Mesothelial cell of epicardium (in vitro differentiated cells): ENCODE results near the gene MRGPRF. TPM values are rescaled to one million over a fixed set of nuclear protein-coding genes. Genes with fewer than 3 reads are reported as not detected.
A peak's percentile ranks its signal among the peaks of the same experiment; 100 is the strongest.

Experiments used
- DNase-seq, 2 experiments: peaks; one replicate each; pipeline ENCODE4 v3.0.0; 2021; ENCODE audit warnings: low spot score in 2 of 2; ENCODE audit not compliant: unreplicated experiment in 2 of 2
- H3K27ac Mint-ChIP-seq: 2 replicates; pipeline ENCODE4 v1.8.0; 2021; ENCODE audit warnings: mixed read lengths
- H3K27me3 Mint-ChIP-seq: 2 replicates; pipeline ENCODE4 v1.8.0; 2021; ENCODE audit warnings: low read depth, mixed read lengths
- H3K36me3 Mint-ChIP-seq: 2 replicates; pipeline ENCODE4 v1.8.0; 2021; ENCODE audit warnings: mixed read lengths
- H3K4me1 Mint-ChIP-seq: 2 replicates; pipeline ENCODE4 v1.8.0; 2021; ENCODE audit warnings: mixed read lengths
- H3K4me3 Mint-ChIP-seq: 2 replicates; pipeline ENCODE4 v1.8.0; 2021; ENCODE audit warnings: mild to moderate bottlenecking, moderate library complexity, mixed read lengths
- H3K9me3 Mint-ChIP-seq: 2 replicates; pipeline ENCODE4 v1.8.0; 2021; ENCODE audit warnings: mixed read lengths
- total RNA-seq: library from RNA; stranded (reverse); gene quantifications from 3 replicates; pipeline ENCODE4 v1.2.1, GENCODE V29; 2021
- TF ChIP-seq, protein P1 (sequence below): fragments of 200-600 bp; sonication (generic); IDR thresholded peaks from one replicate; pipeline ENCODE4 v1.5.0; 2021; ENCODE audit warnings: antibody characterized with exemption; ENCODE audit not compliant: unreplicated experiment

The MRGPRF gene
- total RNA-seq, 1 donor from 2014 or later: 3.4 TPM

DNA sequence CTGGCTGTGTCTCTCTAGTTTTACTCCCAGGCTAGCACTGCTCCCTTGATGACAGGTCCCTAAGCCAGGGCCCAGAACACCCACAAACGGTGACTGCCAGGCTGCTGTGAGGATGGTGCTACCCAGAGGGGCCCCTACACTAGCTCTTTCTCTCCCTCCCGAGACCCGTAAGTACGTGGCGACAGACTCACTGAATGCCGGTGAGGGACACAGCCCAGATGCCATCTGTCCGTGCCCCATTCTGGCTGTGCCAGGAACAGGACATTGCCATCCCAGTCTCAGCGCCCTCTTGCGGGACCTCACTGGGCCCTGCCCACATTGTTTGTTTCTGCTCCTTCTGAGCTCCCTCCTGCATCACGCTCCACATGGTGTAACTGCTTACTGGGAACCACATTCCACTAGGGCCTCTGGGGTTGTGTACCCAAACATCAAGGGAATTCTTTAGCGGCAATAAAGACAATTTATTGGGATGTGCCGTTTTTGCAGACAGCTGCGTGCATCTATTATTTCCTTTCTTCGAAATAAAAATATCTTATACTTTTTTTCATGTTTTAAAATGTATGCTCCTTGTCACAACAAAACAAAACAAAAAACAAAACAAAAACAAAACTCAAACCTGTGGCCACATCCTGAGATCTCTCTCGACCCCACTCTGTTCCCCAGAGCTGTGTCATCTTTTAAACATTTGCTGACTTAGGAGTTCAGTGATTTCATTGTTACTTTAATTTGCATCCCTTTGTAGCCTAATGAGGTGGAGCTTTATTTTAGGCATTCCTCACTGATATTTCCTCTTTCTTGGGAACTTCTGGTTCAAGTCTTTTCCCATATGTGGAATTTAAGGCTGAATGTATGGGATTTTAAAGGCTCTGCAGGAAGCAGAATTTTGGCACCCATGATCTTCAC lies 31.3 kb upstream of the MRGPRF start:
- TF ChIP-seq, protein P1, sequence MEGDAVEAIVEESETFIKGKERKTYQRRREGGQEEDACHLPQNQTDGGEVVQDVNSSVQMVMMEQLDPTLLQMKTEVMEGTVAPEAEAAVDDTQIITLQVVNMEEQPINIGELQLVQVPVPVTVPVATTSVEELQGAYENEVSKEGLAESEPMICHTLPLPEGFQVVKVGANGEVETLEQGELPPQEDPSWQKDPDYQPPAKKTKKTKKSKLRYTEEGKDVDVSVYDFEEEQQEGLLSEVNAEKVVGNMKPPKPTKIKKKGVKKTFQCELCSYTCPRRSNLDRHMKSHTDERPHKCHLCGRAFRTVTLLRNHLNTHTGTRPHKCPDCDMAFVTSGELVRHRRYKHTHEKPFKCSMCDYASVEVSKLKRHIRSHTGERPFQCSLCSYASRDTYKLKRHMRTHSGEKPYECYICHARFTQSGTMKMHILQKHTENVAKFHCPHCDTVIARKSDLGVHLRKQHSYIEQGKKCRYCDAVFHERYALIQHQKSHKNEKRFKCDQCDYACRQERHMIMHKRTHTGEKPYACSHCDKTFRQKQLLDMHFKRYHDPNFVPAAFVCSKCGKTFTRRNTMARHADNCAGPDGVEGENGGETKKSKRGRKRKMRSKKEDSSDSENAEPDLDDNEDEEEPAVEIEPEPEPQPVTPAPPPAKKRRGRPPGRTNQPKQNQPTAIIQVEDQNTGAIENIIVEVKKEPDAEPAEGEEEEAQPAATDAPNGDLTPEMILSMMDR: no peak
- Mint-ChIP-seq H3K36me3 (no peaks in the 10 kb centered on the region), H3K4me3 (no peak overlapping the region), H3K27me3 (no peaks in the 10 kb centered on the region), H3K9me3 (no peaks in the 10 kb centered on the region), H3K4me1 (peaks cover 14% of the 10 kb centered on the region), H3K27ac (peak overlapping the region; percentile 93)
- peak in 1 of 2 experiments; percentile 64 for DNase-seq

DNA sequence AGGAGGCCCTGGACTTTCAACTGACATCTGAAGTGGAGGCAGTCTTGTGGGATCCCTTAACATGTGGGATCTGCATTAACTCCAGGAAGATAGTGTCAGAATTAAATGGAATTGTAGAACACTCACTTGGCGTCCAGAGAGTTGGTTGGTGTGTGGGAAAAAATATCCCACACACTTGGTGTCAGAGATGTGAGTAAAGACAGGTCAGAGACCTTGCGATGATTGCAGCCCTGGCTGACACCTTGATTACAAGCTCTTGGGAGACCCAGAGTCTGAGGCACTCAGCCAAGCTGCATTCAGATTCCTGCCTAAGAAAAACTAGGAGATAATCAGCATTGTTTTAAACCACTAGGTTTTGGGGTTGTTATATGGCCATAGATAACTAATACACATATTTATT lies 28.5 kb upstream of the MRGPRF start:
- TF ChIP-seq, protein P1: no peak
- Mint-ChIP-seq H3K9me3 (no peaks in the 10 kb centered on the region), H3K36me3 (no peaks in the 10 kb centered on the region), H3K27ac (no peak overlapping the region), H3K4me1 (peaks cover 12% of the 10 kb centered on the region), H3K4me3 (no peak overlapping the region), H3K27me3 (no peaks in the 10 kb centered on the region)
- no peak for DNase-seq

DNA sequence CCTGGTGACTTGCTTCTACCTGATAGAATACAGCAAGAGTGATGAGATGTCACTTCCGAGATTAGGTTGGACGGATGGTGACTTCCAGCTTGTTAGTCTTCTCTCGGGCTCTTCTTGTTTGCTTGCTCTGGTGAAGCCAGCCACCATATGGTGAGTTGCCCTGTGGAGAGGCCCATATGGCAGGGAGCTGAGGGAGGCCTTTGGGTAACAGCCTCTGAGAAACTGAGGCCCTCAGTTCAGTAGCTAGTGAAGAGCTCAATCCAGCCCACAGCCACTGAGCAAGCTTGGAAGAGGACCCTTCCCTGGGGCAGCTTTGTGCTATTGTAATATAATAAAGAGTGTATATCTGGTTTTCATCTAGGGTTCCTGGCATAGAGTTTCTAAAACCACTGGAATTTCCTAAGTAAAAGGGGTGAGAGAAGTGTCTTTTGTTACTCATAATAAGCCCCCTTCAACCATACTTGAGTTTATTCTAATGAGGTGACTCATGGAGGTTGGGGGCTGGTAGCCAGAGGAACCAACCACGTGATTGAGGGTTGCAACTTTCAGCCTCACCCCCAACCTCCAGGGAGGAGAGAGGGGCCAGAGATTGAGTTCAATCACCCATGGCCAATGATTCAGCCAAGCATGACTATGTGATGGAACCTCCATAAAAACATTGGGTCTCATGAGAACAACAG lies 27.7 kb upstream of the MRGPRF start:
- Mint-ChIP-seq H3K4me1 (peaks cover 12% of the 10 kb centered on the region), H3K36me3 (no peaks in the 10 kb centered on the region), H3K27me3 (no peaks in the 10 kb centered on the region), H3K9me3 (no peaks in the 10 kb centered on the region), H3K4me3 (no peak overlapping the region), H3K27ac (no peak overlapping the region)
- DNase-seq: no peak
- TF ChIP-seq, protein P1: no peak

DNA sequence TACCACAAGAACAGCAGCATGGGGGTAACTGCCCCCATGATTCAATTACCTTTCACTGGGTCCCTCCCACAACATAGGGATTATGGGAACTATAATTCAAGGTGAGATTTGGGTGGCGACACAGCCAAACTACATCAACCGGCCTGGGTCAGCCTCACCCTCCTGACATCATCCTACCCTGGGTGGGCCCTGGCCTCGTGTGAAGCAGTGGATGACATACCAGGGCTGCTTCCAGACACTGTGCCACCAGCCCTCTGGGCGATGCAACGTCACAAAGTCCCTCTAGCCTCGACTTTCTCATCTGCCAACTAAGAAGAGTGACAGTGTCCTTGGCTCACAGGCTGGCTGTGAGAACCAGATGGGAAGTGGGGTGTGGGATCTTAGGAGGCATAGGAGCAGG lies 27.0 kb upstream of the MRGPRF start:
- DNase-seq: no peak
- no peak overlapping the region for H3K27ac Mint-ChIP-seq
- no peaks in the 10 kb centered on the region for H3K9me3 Mint-ChIP-seq
- H3K36me3 Mint-ChIP-seq: no peaks in the 10 kb centered on the region
- no peaks in the 10 kb centered on the region for H3K27me3 Mint-ChIP-seq
- TF ChIP-seq, protein P1: no peak
- peaks cover 11% of the 10 kb centered on the region for H3K4me1 Mint-ChIP-seq
- H3K4me3 Mint-ChIP-seq: no peak overlapping the region

DNA sequence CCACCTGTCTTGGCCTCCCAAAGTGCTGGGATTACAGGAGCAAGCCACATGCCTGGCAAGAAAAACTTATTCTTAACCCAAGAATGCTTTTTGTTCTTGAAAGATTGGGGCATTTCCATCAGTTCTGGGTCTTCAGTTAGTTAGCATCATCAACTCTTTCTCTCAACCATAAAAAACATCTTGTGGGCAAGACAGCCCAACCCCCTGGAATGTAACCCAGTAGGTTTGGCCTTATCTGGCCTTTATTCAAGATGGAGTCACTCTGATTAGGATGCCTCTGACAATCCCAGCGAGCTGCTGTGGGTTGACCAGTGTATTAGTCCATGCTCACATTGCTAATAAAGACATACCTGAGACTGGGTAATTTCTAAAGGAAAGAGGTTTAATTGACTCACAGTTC lies 26.5 kb upstream of the MRGPRF start:
- Mint-ChIP-seq H3K9me3 (no peaks in the 10 kb centered on the region), H3K27me3 (no peaks in the 10 kb centered on the region), H3K36me3 (no peaks in the 10 kb centered on the region), H3K27ac (no peak overlapping the region), H3K4me3 (no peak overlapping the region), H3K4me1 (peaks cover 5% of the 10 kb centered on the region)
- no peak for DNase-seq
- TF ChIP-seq, protein P1: no peak
